Neuron (in vitro differentiated cells): ENCODE data around the gene ELL2.
"Not testable (repeated sequence)": the region's sequence is repeated elsewhere in the genome, so short reads cannot be mapped to it uniquely, and the experiment has no call there.

Experiments
- H2AFZ ChIP-seq: one replicate; pipeline ENCODE4 v1.6.1; 2013; ENCODE audit warnings: low read depth, mild to moderate bottlenecking, inconsistent platforms, low read length, moderate library complexity
- H3K27me3 ChIP-seq: one replicate; pipeline ENCODE4 v1.6.1; 2013; ENCODE audit warnings: low read length; ENCODE audit not compliant: insufficient read depth
- H3K36me3 ChIP-seq: one replicate; pipeline ENCODE4 v1.6.1; 2013; ENCODE audit warnings: low read length; ENCODE audit not compliant: insufficient read depth
- H3K4me1 ChIP-seq: one replicate; pipeline ENCODE4 v1.6.1; 2013; ENCODE audit warnings: low read length; ENCODE audit not compliant: insufficient read depth
- H3K4me3 ChIP-seq: 2 replicates; pipeline ENCODE4 v1.5.1; 2013; ENCODE audit warnings: mild to moderate bottlenecking, low read length, moderate library complexity
- H3K9me3 ChIP-seq: one replicate; pipeline ENCODE4 v1.6.1; 2013; ENCODE audit warnings: low read length

The ELL2 gene

DNA sequence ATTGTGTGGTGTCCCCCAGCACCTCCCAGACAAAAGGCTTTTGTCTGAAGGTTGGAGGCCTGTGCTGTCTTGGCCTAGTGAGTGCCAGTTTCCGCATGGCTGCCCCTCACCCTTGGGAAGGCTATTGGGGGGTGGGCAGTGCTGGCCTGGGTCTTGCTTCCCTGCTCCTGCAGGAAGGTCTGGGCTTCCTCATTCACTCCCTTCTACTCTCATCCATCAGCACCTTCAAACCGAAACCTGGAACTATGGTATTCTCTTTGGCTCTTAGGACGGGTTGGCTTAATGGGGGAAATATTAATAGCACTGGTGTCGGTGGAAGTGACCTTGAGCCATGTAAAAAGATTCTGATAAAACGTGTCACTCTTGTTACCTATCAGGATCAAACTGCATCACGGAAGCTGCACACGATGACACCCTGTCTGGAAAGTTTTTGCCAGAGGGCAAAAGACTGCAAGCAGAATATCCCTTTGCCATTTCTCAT, 105.1 kb downstream of the ELL2 start:
- Histone ChIP-seq H3K9me3 (peaks cover 1% of the 10 kb centered on the region), H3K27me3 (no peaks in the 10 kb centered on the region), H3K36me3 (no peaks in the 10 kb centered on the region), H3K4me1 (peaks cover 35% of the 10 kb centered on the region), H3K4me3 (no peak overlapping the region), H2AFZ (no peak overlapping the region)

DNA sequence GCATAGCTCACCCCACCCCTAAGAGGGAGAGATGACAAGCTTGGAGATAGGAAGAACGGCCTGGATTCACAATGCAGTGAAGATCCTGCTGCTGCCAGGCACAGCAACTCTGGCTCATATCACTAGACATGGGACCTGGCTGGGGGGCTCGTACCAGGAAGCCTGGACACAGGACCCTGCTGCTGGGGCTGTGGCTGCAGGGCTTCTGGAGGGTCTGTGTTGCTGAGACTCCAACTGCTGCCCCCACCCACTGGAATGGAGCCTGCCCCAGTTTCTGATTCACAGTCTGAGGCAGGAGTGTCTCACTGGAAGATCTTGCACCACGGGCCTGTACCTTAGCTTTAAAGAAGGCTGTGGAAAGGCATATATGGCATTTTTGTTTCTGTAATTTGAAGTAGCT, 108.2 kb downstream of the ELL2 start:
- no peaks in the 10 kb centered on the region for H3K9me3 ChIP-seq

DNA sequence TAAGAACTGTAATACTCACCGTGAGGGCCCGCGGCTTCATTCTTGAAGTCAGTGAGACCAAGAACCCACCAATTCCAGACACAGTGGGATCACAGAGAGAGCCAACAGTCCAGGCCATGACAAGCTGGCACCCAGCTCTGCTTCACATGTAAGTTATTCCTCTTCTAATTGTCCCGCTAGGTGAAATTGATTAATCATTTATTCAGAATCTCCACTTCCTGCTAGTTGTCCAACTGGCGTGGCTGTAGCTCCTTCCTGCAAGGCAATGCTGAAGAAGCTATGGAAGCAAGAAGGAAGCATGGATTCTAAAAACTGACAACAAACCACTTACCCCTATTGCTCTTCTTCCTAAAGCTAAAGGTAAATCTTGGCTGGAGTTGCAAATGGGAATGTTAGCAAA, 109.1 kb downstream of the ELL2 start:
- H3K9me3 ChIP-seq = no peaks in the 10 kb centered on the region
- H3K4me3 ChIP-seq = no peak overlapping the region
- H3K4me1 ChIP-seq = peaks cover 14% of the 10 kb centered on the region
- H2AFZ ChIP-seq = no peak overlapping the region
- H3K36me3 ChIP-seq = no peaks in the 10 kb centered on the region
- no peaks in the 10 kb centered on the region for H3K27me3 ChIP-seq

More for the DNA sequence above, 108.2 kb downstream of the ELL2 start:
- Histone ChIP-seq H3K4me3 (no peak overlapping the region), H2AFZ (no peak overlapping the region), H3K27me3 (no peaks in the 10 kb centered on the region), H3K36me3 (no peaks in the 10 kb centered on the region), H3K4me1 (peaks cover 22% of the 10 kb centered on the region)

DNA sequence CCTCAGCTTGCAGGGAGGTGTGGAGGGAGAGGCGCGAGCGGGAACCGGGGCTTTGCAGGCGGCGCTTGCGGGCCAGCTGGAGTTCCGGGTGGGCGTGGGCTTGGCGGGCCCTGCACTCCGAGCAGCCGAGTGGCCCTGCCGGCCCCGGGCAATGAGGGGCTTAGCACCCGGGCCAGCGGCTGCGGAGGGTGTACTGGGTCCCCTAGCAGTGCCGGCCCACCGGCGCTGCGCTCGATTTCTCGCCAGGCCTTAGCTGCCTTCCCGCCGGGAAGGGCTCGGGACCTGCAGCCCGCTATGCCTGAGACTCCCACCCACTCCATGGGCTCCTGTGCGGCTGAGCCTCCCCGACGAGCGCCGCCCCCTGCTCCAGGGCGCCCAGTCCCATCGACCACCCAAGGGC, 110.5 kb downstream of the ELL2 start:
- H3K4me1 ChIP-seq, H3K36me3 ChIP-seq: not testable (repeated sequence)

DNA sequence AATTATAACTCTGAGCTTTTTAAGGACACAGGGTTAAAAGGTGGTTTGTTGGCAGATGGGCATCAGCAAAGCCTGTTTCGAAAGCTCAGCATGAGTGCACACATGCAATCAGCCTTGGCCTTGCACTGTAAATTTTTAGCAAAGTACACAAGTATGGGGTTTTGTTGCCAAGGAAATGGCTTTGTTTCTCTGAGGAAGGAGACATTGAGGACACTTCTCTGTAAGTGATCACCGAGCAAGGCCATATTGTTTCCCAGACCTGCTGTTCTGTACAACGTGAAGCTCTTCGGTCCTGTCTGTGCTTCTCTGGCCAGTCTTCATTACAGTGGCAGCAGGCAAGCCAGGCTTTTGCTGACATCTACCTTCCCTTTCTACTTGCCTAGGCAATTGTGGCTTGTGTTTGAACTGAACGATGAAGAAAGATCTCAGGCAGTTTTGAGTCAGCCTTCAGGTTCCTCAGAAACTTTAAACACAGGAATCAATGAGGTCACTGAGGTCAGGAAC, 111.2 kb downstream of the ELL2 start:
- Histone ChIP-seq H3K27me3 (no peaks in the 10 kb centered on the region), H2AFZ (no peak overlapping the region), H3K4me3 (no peak overlapping the region), H3K9me3 (no peaks in the 10 kb centered on the region), H3K36me3 (no peaks in the 10 kb centered on the region), H3K4me1 (no peaks in the 10 kb centered on the region)

More for the DNA sequence above, 110.5 kb downstream of the ELL2 start:
- H3K27me3 ChIP-seq, H3K9me3 ChIP-seq, H2AFZ ChIP-seq, H3K4me3 ChIP-seq: not testable (repeated sequence)

DNA sequence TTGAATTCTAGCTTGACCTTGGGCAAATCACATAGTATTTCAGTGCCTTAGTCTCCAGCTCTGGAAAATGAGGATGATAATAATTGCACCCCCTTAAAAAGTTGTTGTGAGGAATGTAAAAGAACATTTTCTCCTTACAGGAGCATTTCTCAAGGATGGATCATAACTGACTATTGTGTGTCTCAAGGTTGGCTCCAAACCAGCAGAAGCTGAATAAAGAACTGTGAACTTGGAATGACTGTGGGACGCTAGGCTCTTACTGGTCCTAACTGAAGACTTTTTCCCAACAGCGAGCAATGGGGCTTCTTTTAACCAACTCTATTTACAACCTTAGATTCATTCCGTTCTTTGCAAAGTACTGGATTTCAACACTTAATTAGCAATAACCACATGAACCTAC, 113.0 kb downstream of the ELL2 start:
- Histone ChIP-seq H3K27me3 (no peaks in the 10 kb centered on the region), H3K36me3 (no peaks in the 10 kb centered on the region), H2AFZ (no peak overlapping the region), H3K9me3 (no peaks in the 10 kb centered on the region), H3K4me1 (no peaks in the 10 kb centered on the region), H3K4me3 (no peak overlapping the region)

DNA sequence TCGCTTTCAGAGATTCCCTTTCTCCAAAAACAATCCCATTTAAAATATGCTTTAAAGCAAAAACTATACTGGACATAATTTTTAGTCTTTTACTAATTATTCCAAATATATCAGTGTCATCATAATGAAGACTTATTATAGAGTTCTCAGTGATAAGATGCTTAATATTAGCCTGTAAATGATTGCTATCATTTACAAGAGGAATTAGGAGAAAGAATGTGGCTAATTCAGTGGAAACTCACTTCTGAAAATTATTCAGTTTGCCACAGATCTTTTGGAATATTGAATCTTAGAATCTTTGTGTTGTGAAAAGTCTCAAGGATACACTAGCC, 114.4 kb downstream of the ELL2 start:
- Histone ChIP-seq H3K9me3 (no peaks in the 10 kb centered on the region), H2AFZ (no peak overlapping the region), H3K4me3 (no peak overlapping the region), H3K4me1 (no peaks in the 10 kb centered on the region), H3K36me3 (no peaks in the 10 kb centered on the region), H3K27me3 (no peaks in the 10 kb centered on the region)

DNA sequence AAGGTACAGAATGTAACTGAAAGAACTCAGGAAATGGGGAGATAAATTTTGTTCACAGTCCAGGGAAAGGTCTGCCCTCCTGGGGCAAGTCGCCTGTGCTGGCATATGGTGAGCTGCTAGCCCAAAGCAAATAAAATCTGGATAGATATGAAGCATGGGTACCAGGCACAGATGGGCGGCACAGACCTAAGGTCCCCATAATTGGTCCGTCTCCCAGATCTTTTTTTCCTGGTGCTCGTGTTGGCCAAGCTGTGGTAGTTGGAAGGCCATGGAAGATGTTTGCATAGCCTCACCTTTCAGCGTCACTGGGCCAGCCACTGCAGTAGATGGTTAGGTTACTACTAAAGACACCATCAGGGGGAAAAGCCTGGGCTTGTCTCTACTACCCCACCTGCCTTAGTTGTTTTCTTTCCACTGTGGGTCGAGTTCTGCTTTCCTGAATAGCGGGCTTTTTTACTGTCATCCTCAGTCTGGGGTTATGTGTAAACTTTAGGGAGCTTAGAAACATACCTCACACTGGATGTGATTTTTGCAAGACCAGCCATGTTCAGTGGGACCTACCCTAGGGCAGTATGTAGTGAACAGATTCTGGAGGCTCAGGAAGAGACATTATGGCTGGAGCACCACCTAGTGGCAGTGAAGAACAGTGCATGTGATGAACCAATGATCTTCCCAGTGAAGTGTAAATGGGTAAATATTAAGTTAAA, 114.9 kb downstream of the ELL2 start:
- Histone ChIP-seq H3K4me3 (no peak overlapping the region), H3K9me3 (no peaks in the 10 kb centered on the region), H3K4me1 (no peaks in the 10 kb centered on the region), H3K36me3 (no peaks in the 10 kb centered on the region), H3K27me3 (no peaks in the 10 kb centered on the region), H2AFZ (no peak overlapping the region)

DNA sequence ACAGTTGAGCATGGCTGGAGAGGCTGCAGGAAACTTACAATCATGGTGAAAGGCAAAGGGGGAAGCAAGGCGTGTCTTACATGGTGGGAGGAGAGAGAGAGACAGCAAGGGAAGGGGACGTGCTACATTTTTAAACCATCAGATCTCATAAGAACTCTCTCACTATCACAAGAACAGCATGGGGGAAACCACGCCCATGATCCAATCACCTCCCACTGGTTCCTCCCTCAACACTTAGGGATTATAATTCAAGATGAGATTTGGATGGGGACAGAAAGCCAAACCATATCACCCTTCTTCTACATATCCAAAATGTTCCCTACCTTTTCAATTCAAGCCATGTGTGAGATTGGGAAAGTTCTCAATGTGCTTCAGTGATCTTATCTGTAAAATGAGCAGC, 116.3 kb downstream of the ELL2 start:
- no peak overlapping the region for H2AFZ ChIP-seq
- H3K4me1 ChIP-seq = no peaks in the 10 kb centered on the region
- H3K36me3 ChIP-seq = no peaks in the 10 kb centered on the region
- no peaks in the 10 kb centered on the region for H3K27me3 ChIP-seq
- H3K9me3 ChIP-seq = no peaks in the 10 kb centered on the region
- no peak overlapping the region for H3K4me3 ChIP-seq

DNA sequence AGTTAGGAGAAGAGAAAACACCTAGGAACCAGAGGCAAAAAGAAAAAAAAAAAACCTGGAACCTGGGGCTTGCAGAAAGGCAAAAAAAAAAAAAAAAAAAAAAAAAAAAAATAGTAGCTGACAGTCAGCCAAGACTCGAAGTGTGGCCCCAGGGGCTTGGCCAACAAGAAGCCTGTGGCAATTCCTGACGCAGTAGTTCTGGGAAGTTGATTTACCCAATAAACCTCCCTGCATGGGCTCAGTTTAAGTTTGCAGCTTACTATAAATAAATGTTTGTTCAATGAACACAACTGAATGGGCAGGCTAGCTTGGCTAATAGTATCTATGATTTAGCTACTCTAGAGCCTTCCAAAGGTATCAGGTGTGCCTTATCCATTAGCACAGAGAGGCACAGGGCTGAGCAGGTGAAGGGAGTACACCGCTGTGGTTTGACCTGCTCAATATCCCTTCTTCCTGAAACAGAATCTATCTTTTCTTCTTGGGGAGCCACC, 117.9 kb downstream of the ELL2 start:
- H3K4me3 ChIP-seq = no peak overlapping the region
- no peaks in the 10 kb centered on the region for H3K4me1 ChIP-seq
- no peak overlapping the region for H2AFZ ChIP-seq
- H3K27me3 ChIP-seq = no peaks in the 10 kb centered on the region
- no peaks in the 10 kb centered on the region for H3K9me3 ChIP-seq
- H3K36me3 ChIP-seq = no peaks in the 10 kb centered on the region

DNA sequence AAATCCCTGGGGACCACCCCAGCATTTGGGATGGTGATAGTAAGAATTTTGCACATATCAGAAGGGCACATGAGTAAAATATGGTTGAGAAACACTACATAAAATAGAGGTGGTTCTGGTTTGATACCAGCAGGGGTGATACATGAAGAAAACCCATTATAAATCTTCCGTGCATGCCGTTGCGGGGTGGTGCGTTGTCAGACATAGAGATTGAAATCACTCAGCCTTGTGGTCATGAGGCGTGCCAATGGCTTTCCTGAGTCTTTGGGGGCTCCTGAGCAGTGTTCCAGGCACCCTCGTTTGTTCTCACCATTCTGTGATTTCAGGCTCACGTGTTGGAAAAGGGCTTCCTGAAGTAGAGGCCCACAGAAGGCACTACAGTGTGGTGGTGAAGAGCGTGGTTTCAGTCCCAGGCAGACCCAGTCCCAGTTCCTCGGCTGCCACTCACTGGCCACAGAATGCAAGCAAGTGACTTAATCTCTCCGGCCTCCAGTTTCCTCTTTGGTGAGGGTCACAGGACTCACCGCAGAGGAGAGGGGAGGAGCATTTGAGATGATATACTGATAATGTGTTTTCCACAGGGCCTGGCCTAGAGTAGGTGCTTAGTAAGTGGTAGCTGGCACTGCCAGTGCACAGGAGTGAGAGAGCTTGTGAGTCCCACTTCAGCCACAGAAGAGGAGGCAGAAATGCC, 118.7 kb downstream of the ELL2 start:
- H3K9me3 ChIP-seq = no peaks in the 10 kb centered on the region
- no peak overlapping the region for H3K4me3 ChIP-seq
- no peak overlapping the region for H2AFZ ChIP-seq
- no peaks in the 10 kb centered on the region for H3K36me3 ChIP-seq
- no peaks in the 10 kb centered on the region for H3K27me3 ChIP-seq
- H3K4me1 ChIP-seq = no peaks in the 10 kb centered on the region

DNA sequence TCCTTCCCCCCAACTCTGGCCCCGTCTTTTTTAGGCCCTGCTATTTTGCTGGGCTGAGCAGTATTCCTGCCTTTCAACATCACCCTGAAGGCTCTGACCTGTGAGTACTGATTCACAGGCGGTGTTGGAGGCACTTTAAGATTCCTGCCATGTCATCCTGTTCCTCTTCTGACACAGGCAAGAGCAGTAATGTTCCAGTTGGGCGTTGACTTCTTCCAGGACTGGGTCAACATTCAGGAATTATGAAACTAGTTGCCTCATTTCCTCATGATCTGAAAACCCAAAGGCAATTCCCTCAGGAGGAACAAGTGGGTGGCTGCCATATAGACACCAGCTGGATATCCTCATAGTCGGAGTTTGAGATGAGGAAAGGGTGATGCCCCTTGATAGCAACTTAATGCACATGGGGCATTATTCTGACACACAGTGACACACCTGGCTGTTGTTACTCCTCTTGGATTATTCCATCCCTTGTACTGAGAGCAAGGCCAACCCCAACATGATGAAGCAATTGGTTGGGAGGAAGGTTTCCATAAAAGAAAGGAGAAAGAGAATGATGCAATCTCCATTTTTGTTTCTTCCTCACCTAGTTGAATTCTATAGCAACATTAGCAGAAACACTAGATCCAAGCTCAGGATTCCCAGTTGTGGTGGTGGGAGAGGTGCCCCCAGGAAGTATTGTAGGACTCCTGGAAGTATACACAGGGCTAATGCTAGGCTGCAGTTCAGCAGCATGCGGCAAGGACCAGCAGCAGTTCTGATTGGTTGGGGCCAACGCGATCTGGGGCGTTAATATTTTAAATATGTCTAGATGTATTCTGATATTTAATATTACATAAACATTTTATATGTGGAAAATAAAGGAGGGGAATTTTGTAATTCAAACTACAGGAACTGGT, 119.5 kb downstream of the ELL2 start:
- Histone ChIP-seq H3K4me1 (no peaks in the 10 kb centered on the region), H3K36me3 (no peaks in the 10 kb centered on the region), H3K4me3 (no peak overlapping the region), H3K9me3 (no peaks in the 10 kb centered on the region), H3K27me3 (no peaks in the 10 kb centered on the region), H2AFZ (no peak overlapping the region)
